Neural cell (in vitro differentiated cells): ENCODE measurements around the gene HSD17B14. TPM values are rescaled to one million over a fixed set of nuclear protein-coding genes. Genes with fewer than 3 reads are reported as not detected.

ENCODE experiments used
- H2AFZ ChIP-seq: fragments of 200-600, 300-800 bp; sonication (generic), shearing (Covaris generic); 2 replicates; pipeline ENCODE4 v1.6.0; 2014; ENCODE audit warnings: low read depth, mild to moderate bottlenecking, antibody characterized with exemption, low read length, moderate library complexity
- H3F3A ChIP-seq: fragments of 200-600 bp; shearing (Covaris generic); 2 replicates; pipeline ENCODE4 v1.6.1; 2016; ENCODE audit warnings: mild to moderate bottlenecking, moderate library complexity, mixed read lengths, antibody characterized with exemption, low read length; ENCODE audit not compliant: insufficient read depth, poor library complexity, severe bottlenecking
- H3K27ac ChIP-seq: fragments of 200-600, 300-800 bp; sonication (generic), shearing (Covaris generic); 2 replicates; pipeline ENCODE4 v1.5.1; 2014; ENCODE audit warnings: mild to moderate bottlenecking, low read length, moderate library complexity
- H3K27me3 ChIP-seq: fragments of 300-800, 200-600 bp; sonication (generic), shearing (Covaris generic); 2 replicates; pipeline ENCODE4 v1.6.0; 2014; ENCODE audit warnings: mild to moderate bottlenecking, low read depth, low read length, moderate library complexity; ENCODE audit not compliant: insufficient read depth
- H3K36me3 ChIP-seq: fragments of 300-800, 200-600 bp; sonication (generic), shearing (Covaris generic); 2 replicates; pipeline ENCODE4 v1.5.1; 2014; ENCODE audit warnings: mild to moderate bottlenecking, antibody characterized with exemption, low read length, moderate library complexity; ENCODE audit not compliant: insufficient read depth
- H3K4me2 ChIP-seq: fragments of 300-800, 200-600 bp; sonication (generic), shearing (Covaris generic); 2 replicates; pipeline ENCODE4 v1.6.0; 2014; ENCODE audit warnings: mild to moderate bottlenecking, low read length
- H3K4me3 ChIP-seq: fragments of 300-800, 200-600 bp; sonication (generic), shearing (Covaris generic); 2 replicates; pipeline ENCODE4 v1.5.1; 2014; ENCODE audit warnings: mild to moderate bottlenecking, low read length, moderate library complexity
- H3K79me2 ChIP-seq: fragments of 200-600 bp; shearing (Covaris generic); replicated peaks from 2 replicates; pipeline ENCODE4 v1.6.0; 2014; ENCODE audit warnings: mild to moderate bottlenecking, low read length, moderate library complexity; ENCODE audit not compliant: insufficient read depth
- H3K9ac ChIP-seq: fragments of 300-800, 200-600 bp; sonication (generic), shearing (Covaris generic); 2 replicates; pipeline ENCODE4 v1.6.1; 2016; ENCODE audit warnings: mild to moderate bottlenecking, low read length, mixed read lengths
- H3K9me2 ChIP-seq: fragments of 200-600 bp; shearing (Covaris generic); 2 replicates; pipeline ENCODE4 v1.6.1; 2016; ENCODE audit warnings: mild to moderate bottlenecking, low read length, mixed read lengths; ENCODE audit not compliant: insufficient read depth
- H3K9me3 ChIP-seq: fragments of 200-600, 300-800 bp; sonication (generic), shearing (Covaris generic); 2 replicates; pipeline ENCODE4 v1.6.1; 2016; ENCODE audit warnings: mild to moderate bottlenecking, mixed run types, low read length, moderate library complexity, mixed read lengths
- H4K20me1 ChIP-seq: fragments of 200-600 bp; shearing (Covaris generic); 2 replicates; pipeline ENCODE4 v1.6.1; 2016; ENCODE audit warnings: mild to moderate bottlenecking, mixed run types; ENCODE audit not compliant: insufficient read depth
- EP300 ChIP-seq: fragments of 450-650 bp; conservative IDR thresholded peaks from 2 replicates; pipeline ENCODE4 v1.6.1; 2014; ENCODE audit warnings: antibody characterized with exemption, mild to moderate bottlenecking, moderate library complexity; ENCODE audit not compliant: poor library complexity, severe bottlenecking
- EZH2 ChIP-seq: fragments of 200-600, 300-800 bp; shearing (Covaris generic), sonication (generic); IDR thresholded peaks from 2 replicates; pipeline ENCODE4 v1.6.1; 2014; ENCODE audit warnings: antibody characterized with exemption, low read length, borderline replicate concordance, mild to moderate bottlenecking; ENCODE audit not compliant: insufficient read depth, poor library complexity, severe bottlenecking
- MXI1 ChIP-seq: fragments of 450-650 bp; conservative IDR thresholded peaks from 2 replicates; pipeline ENCODE4 v1.6.1; 2014; ENCODE audit warnings: antibody characterized with exemption, mild to moderate bottlenecking; ENCODE audit not compliant: poor library complexity, severe bottlenecking
- POLR2AphosphoS5 ChIP-seq: IDR thresholded peaks from 2 replicates; pipeline ENCODE4 v1.6.1; 2012
- RAD21 ChIP-seq: fragments of 450-650 bp; conservative IDR thresholded peaks from 2 replicates; pipeline ENCODE4 v1.6.1; 2014; ENCODE audit warnings: antibody characterized with exemption, mild to moderate bottlenecking, moderate library complexity
- REST ChIP-seq: IDR thresholded peaks from 2 replicates; pipeline ENCODE4 v1.6.1; 2012; ENCODE audit warnings: borderline replicate concordance
- SMC3 ChIP-seq: fragments of 450-650 bp; conservative IDR thresholded peaks from 2 replicates; pipeline ENCODE4 v1.6.1; 2014; ENCODE audit warnings: antibody characterized with exemption, mild to moderate bottlenecking, moderate library complexity; ENCODE audit not compliant: poor library complexity
- TAF1 ChIP-seq: IDR thresholded peaks from 2 replicates; pipeline ENCODE4 v1.6.1; 2012; ENCODE audit warnings: low read depth
- polyA plus RNA-seq: library from polyadenylated mRNA; depleted of rRNA; stranded (reverse); fragments of >200 nt; gene quantifications from 2 replicates; pipeline ENCODE4 v1.2.3, GENCODE V29; 2014
- TF ChIP-seq, protein P1 (sequence below): fragments of 450-650 bp; IDR thresholded peaks from 2 replicates; pipeline ENCODE4 v1.5.1; 2014; ENCODE audit warnings: antibody characterized with exemption, mild to moderate bottlenecking, moderate library complexity; ENCODE audit not compliant: poor library complexity, severe bottlenecking

The HSD17B14 gene
- polyA plus RNA-seq, 1 donor from 2014 or later: 0.40 TPM

DNA sequence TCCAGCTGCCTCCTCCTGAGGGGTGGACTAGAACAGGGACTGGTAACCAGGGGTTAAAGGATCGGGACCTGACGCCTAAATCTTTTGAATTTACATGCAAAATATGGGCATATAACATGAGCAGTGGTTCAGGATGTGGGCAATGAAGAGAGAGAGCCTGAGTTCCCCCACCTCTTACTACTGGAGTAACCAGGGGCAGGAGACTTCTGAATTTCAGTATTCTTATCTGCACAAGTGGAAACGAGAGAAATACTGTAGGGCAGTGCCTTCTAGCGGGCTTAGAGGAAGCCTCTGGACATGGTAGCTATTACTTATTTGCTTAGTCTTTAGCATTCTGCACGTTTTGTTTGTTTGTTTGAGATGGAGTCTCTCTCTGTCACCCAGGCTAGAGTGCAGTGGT lies 51.8 kb downstream of the HSD17B14 start:
- no peaks in the 10 kb centered on the region for H4K20me1 ChIP-seq
- no peaks in the 10 kb centered on the region for H3K9me2 ChIP-seq
- no peaks in the 10 kb centered on the region for H3K79me2 ChIP-seq
- no peaks in the 10 kb centered on the region for H3F3A ChIP-seq
- no peak overlapping the region for H3K27ac ChIP-seq
- H3K9me3 ChIP-seq: no peaks in the 10 kb centered on the region
- TF ChIP-seq SMC3 (no peak), EP300 (no peak), RAD21 (no peak), REST (no peak), TAF1 (no peak)
- TF ChIP-seq, protein P1, sequence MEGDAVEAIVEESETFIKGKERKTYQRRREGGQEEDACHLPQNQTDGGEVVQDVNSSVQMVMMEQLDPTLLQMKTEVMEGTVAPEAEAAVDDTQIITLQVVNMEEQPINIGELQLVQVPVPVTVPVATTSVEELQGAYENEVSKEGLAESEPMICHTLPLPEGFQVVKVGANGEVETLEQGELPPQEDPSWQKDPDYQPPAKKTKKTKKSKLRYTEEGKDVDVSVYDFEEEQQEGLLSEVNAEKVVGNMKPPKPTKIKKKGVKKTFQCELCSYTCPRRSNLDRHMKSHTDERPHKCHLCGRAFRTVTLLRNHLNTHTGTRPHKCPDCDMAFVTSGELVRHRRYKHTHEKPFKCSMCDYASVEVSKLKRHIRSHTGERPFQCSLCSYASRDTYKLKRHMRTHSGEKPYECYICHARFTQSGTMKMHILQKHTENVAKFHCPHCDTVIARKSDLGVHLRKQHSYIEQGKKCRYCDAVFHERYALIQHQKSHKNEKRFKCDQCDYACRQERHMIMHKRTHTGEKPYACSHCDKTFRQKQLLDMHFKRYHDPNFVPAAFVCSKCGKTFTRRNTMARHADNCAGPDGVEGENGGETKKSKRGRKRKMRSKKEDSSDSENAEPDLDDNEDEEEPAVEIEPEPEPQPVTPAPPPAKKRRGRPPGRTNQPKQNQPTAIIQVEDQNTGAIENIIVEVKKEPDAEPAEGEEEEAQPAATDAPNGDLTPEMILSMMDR: no peak
- no peak overlapping the region for H3K9ac ChIP-seq
- H3K4me2 ChIP-seq: no peak overlapping the region
- no peak overlapping the region for H2AFZ ChIP-seq
- no peaks in the 10 kb centered on the region for H3K27me3 ChIP-seq
- H3K4me3 ChIP-seq: no peak overlapping the region
- H3K36me3 ChIP-seq: no peaks in the 10 kb centered on the region

GRCh38 chr19:48780631-48781391 lies 55.5 kb downstream of the HSD17B14 start:
- Histone ChIP-seq H3K9me2 (no peaks in the 10 kb centered on the region), H3K4me2 (no peak overlapping the region), H3K9me3 (no peaks in the 10 kb centered on the region), H3K27ac (no peak overlapping the region), H3K27me3 (no peaks in the 10 kb centered on the region), H3K79me2 (no peaks in the 10 kb centered on the region), H4K20me1 (no peaks in the 10 kb centered on the region), H3K9ac (no peak overlapping the region), H3K4me3 (no peak overlapping the region), H2AFZ (no peak overlapping the region), H3K36me3 (no peaks in the 10 kb centered on the region), H3F3A (no peaks in the 10 kb centered on the region)
- no peak for TF ChIP-seq MXI1

- Histone ChIP-seq H3K9ac (no peak overlapping the region), H3F3A (no peaks in the 10 kb centered on the region), H2AFZ (no peak overlapping the region), H3K79me2 (no peaks in the 10 kb centered on the region), H3K9me3 (no peaks in the 10 kb centered on the region), H3K4me2 (no peak overlapping the region), H3K27me3 (no peaks in the 10 kb centered on the region), H3K36me3 (no peaks in the 10 kb centered on the region), H4K20me1 (no peaks in the 10 kb centered on the region), H3K9me2 (no peaks in the 10 kb centered on the region), H3K4me3 (no peak overlapping the region), H3K27ac (no peak overlapping the region)
- no peak for TF ChIP-seq SMC3
- no peak for TF ChIP-seq TAF1
- no peak for TF ChIP-seq RAD21
- no peak for TF ChIP-seq POLR2AphosphoS5
- no peak for TF ChIP-seq EZH2
- TF ChIP-seq EP300: no peak
- TF ChIP-seq MXI1: no peak
- no peak for TF ChIP-seq REST
- TF ChIP-seq, protein P1: no peak
Measured at GRCh38 chr19:48779636-48780035, 56.7 kb downstream of the HSD17B14 start.
